ENCODE results near the gene KLK5. TPM values are rescaled to one million over a fixed set of nuclear protein-coding genes. Genes with fewer than 3 reads are reported as not detected.

Gene KLK5
- total RNA-seq, 2 experiments from 2014 or later: not detected

GRCh38 chr19:50933640-50934039 lies 19.2 kb downstream of the KLK5 start:
- no peaks in the 10 kb centered on the region for H3K9me3 ChIP-seq (ENCODE audit: low read length)
- H3K4me2 ChIP-seq (ENCODE audit: low read length): no peak overlapping the region
- H4K20me1 ChIP-seq (ENCODE audit: insufficient read depth, low read length): no peaks in the 10 kb centered on the region
- POLR2A ChIA-PET: no interaction called here
- intact Hi-C loops (cut with micrococcal nuclease; ENCODE audit: unreplicated experiment): no loop called here
- H3K36me3 ChIP-seq (ENCODE audit: insufficient read depth, low read length): no peaks in the 10 kb centered on the region
- no peak for TF ChIP-seq EZH2phosphoT487 (IDR thresholded peaks at IDR 0.05; ENCODE audit: borderline replicate concordance, low read depth, low read length)
- TF ChIP-seq, protein P1, sequence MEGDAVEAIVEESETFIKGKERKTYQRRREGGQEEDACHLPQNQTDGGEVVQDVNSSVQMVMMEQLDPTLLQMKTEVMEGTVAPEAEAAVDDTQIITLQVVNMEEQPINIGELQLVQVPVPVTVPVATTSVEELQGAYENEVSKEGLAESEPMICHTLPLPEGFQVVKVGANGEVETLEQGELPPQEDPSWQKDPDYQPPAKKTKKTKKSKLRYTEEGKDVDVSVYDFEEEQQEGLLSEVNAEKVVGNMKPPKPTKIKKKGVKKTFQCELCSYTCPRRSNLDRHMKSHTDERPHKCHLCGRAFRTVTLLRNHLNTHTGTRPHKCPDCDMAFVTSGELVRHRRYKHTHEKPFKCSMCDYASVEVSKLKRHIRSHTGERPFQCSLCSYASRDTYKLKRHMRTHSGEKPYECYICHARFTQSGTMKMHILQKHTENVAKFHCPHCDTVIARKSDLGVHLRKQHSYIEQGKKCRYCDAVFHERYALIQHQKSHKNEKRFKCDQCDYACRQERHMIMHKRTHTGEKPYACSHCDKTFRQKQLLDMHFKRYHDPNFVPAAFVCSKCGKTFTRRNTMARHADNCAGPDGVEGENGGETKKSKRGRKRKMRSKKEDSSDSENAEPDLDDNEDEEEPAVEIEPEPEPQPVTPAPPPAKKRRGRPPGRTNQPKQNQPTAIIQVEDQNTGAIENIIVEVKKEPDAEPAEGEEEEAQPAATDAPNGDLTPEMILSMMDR (conservative IDR thresholded peaks at IDR 0.05; ENCODE audit: low read length): no peak
- BruUV-seq (replicated peaks): no TSS peak
- no peak overlapping the region for H3K4me3 ChIP-seq (ENCODE audit: low read depth, low read length, poor library complexity, severe bottlenecking)
- H2AFZ ChIP-seq (ENCODE audit: low read length): no peak overlapping the region
- no peaks in the 10 kb centered on the region for H3K9me2 ChIP-seq (ENCODE audit: insufficient read depth, low read length)
- DNase-seq (ENCODE audit: low spot score): no peak
- H3K4me1 ChIP-seq (ENCODE audit: insufficient read depth, low read length, poor library complexity, severe bottlenecking): no peaks in the 10 kb centered on the region
- H3K27ac ChIP-seq (ENCODE audit: low read depth, low read length, poor library complexity, severe bottlenecking): no peak overlapping the region
- no peaks in the 10 kb centered on the region for H3K79me2 ChIP-seq (ENCODE audit: insufficient read depth, low read depth, low read length)
- CTCF ChIA-PET (ENCODE audit: unreplicated experiment): no interaction called here

DNA sequence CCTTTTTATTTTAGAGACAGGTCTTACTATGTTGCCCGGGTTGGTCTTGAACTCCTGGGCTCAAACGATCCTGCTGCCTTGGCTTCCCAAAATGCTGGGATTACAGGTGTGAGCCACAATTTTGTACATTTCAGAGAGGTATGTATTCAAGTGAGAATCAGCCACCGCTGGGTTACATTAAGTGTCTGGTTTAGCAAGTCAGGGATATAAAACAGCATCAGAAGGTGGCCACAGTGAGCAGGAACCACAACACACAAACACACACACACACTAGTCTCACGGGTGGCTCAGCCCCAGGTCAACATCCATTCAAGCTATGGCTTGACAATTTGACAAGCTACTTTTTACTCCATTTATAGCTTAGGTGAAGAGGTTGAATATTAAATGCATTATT lies 20.2 kb downstream of the KLK5 start:
- Histone ChIP-seq H3K79me2 (ENCODE audit: insufficient read depth, low read depth, low read length) (no peaks in the 10 kb centered on the region), H3K9me2 (ENCODE audit: insufficient read depth, low read length) (no peaks in the 10 kb centered on the region), H3K4me3 (ENCODE audit: low read depth, low read length, poor library complexity, severe bottlenecking) (no peak overlapping the region), H3K27ac (ENCODE audit: low read depth, low read length, poor library complexity, severe bottlenecking) (no peak overlapping the region), H3K9me3 (ENCODE audit: low read length) (no peaks in the 10 kb centered on the region), H4K20me1 (ENCODE audit: insufficient read depth, low read length) (no peaks in the 10 kb centered on the region), H2AFZ (ENCODE audit: low read length) (no peak overlapping the region), H3K4me1 (ENCODE audit: insufficient read depth, low read length, poor library complexity, severe bottlenecking) (no peaks in the 10 kb centered on the region), H3K4me2 (ENCODE audit: low read length) (no peak overlapping the region), H3K36me3 (ENCODE audit: insufficient read depth, low read length) (no peaks in the 10 kb centered on the region)
- BruUV-seq (replicated peaks): no TSS peak
- intact Hi-C loops (cut with micrococcal nuclease; ENCODE audit: unreplicated experiment): no loop called here
- POLR2A ChIA-PET: no interaction called here
- TF ChIP-seq, protein P1 (conservative IDR thresholded peaks at IDR 0.05; ENCODE audit: low read length): no peak
- TF ChIP-seq EZH2phosphoT487 (IDR thresholded peaks at IDR 0.05; ENCODE audit: borderline replicate concordance, low read depth, low read length): no peak
- CTCF ChIA-PET (ENCODE audit: unreplicated experiment): no interaction called here
- DNase-seq (ENCODE audit: low spot score): no peak

- no peak overlapping the region for H3K4me2 ChIP-seq (ENCODE audit: low read length)
- no peaks in the 10 kb centered on the region for H3K9me3 ChIP-seq (ENCODE audit: low read length)
- no peaks in the 10 kb centered on the region for H3K9me2 ChIP-seq (ENCODE audit: insufficient read depth, low read length)
- H3K36me3 ChIP-seq (ENCODE audit: insufficient read depth, low read length): no peaks in the 10 kb centered on the region
- H2AFZ ChIP-seq (ENCODE audit: low read length): no peak overlapping the region
- no peak overlapping the region for H3K4me3 ChIP-seq (ENCODE audit: low read depth, low read length, poor library complexity, severe bottlenecking)
- no peaks in the 10 kb centered on the region for H3K79me2 ChIP-seq (ENCODE audit: insufficient read depth, low read depth, low read length)
- ChIA-PET POLR2A (no interaction called here), CTCF (ENCODE audit: unreplicated experiment) (no interaction called here)
- H4K20me1 ChIP-seq (ENCODE audit: insufficient read depth, low read length): no peaks in the 10 kb centered on the region
- BruUV-seq (replicated peaks): no TSS peak
- H3K27ac ChIP-seq (ENCODE audit: low read depth, low read length, poor library complexity, severe bottlenecking): no peak overlapping the region
- no peak for TF ChIP-seq EZH2phosphoT487 (IDR thresholded peaks at IDR 0.05; ENCODE audit: borderline replicate concordance, low read depth, low read length)
- TF ChIP-seq, protein P1 (conservative IDR thresholded peaks at IDR 0.05; ENCODE audit: low read length): no peak
- DNase-seq (ENCODE audit: low spot score): no peak
- H3K4me1 ChIP-seq (ENCODE audit: insufficient read depth, low read length, poor library complexity, severe bottlenecking): no peaks in the 10 kb centered on the region
- intact Hi-C loops (cut with micrococcal nuclease; ENCODE audit: unreplicated experiment): no loop called here
These were observed 20.7 kb downstream of the KLK5 start for GRCh38 chr19:50932018-50932689.
